ENCODE data around the gene RNH1. TPM values are rescaled to one million over a fixed set of nuclear protein-coding genes. Genes with fewer than 3 reads are reported as not detected.

RNH1 gene
- total RNA-seq, 2 donors from 2014 or later, result 42.7 to 43.2 TPM

GRCh38 chr11:484616-485015 is 22.4 kb downstream of the RNH1 start:
- H3K9ac ChIP-seq (ENCODE audit: extremely low read depth, low read length, poor library complexity, severe bottlenecking), result no peak overlapping the region
- no peak overlapping the region for H3K27ac Mint-ChIP-seq
- no peaks in the 10 kb centered on the region for H3K27me3 Mint-ChIP-seq (ENCODE audit: insufficient read depth)
- H3K36me3 Mint-ChIP-seq (ENCODE audit: low read depth), result peaks cover 29% of the 10 kb centered on the region
- no peak overlapping the region for H3K27ac ChIP-seq (ENCODE audit: low read depth, low read length)
- H3K9me3 Mint-ChIP-seq, result peaks cover 2% of the 10 kb centered on the region
- H3K4me1 Mint-ChIP-seq, result no peaks in the 10 kb centered on the region
- no peaks in the 10 kb centered on the region for H3K36me3 ChIP-seq (ENCODE audit: control insufficient read depth, insufficient read depth, low read length)
- WGBS, 2 experiments (ENCODE audit: insufficient coverage in 1 of 2, insufficient read length in 1 of 2), result 98 to 99% methylated on average over 38 of the region's 38 CpGs
- DNase-seq, result no peak
- H3K4me1 ChIP-seq (ENCODE audit: control insufficient read depth, insufficient read depth, low read length), result no peaks in the 10 kb centered on the region
- H3K4me3 Mint-ChIP-seq, result no peak overlapping the region
- no peak for TF ChIP-seq CTCF (conservative IDR thresholded peaks at IDR 0.05)
- no peaks in the 10 kb centered on the region for H3K9me3 ChIP-seq (ENCODE audit: control insufficient read depth, low read length)
- no peak overlapping the region for H3K4me3 ChIP-seq (ENCODE audit: low read length)
- H3K27me3 ChIP-seq (ENCODE audit: control insufficient read depth, insufficient read depth, low read length, poor library complexity, severe bottlenecking), result no peaks in the 10 kb centered on the region

DNA sequence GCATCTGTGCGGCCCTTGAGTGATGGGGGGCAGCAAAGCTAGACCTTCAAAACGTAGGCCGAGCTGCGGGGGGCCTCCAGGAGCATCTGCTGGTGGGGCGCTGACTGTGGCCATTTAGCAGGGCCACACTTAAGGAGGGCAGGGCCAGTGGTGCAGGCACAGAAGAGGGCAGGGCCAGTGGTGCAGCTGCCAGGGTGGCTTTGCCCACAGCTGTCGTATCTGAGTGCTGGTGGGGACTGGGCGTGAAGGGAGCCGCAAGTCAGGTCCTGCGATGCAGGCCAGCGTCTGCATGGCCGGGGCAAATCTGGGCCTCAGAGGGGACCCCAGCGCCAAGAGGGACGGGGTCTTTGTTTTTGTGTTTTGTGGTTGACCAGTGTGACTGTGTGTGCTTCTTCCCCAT is 27.7 kb downstream of the RNH1 start:
- Histone ChIP-seq H3K9me3 (ENCODE audit: control insufficient read depth, low read length) (peaks cover 5% of the 10 kb centered on the region), H3K27me3 (ENCODE audit: control insufficient read depth, insufficient read depth, low read length, poor library complexity, severe bottlenecking) (no peaks in the 10 kb centered on the region), H3K36me3 (ENCODE audit: control insufficient read depth, insufficient read depth, low read length) (peaks cover 7% of the 10 kb centered on the region), H3K4me1 (ENCODE audit: control insufficient read depth, insufficient read depth, low read length) (no peaks in the 10 kb centered on the region), H3K9ac (ENCODE audit: extremely low read depth, low read length, poor library complexity, severe bottlenecking) (no peak overlapping the region), H3K27ac (ENCODE audit: low read depth, low read length) (no peak overlapping the region), H3K4me3 (ENCODE audit: low read length) (no peak overlapping the region)
- WGBS, 2 experiments (ENCODE audit: insufficient coverage in 1 of 2, insufficient read length in 1 of 2), result 96 to 100% methylated on average over 1 to 13 of the region's 13 CpGs
- no peak for DNase-seq
- no peaks in the 10 kb centered on the region for H3K4me1 Mint-ChIP-seq
- H3K27ac Mint-ChIP-seq, result no peak overlapping the region
- H3K27me3 Mint-ChIP-seq (ENCODE audit: insufficient read depth), result no peaks in the 10 kb centered on the region
- TF ChIP-seq CTCF (conservative IDR thresholded peaks at IDR 0.05), result no peak
- H3K9me3 Mint-ChIP-seq, result peaks cover 2% of the 10 kb centered on the region
- no peak overlapping the region for H3K4me3 Mint-ChIP-seq
- H3K36me3 Mint-ChIP-seq (ENCODE audit: low read depth), result peaks cover 26% of the 10 kb centered on the region

GRCh38 chr11:477052-477715 is 29.9 kb downstream of the RNH1 start:
- no peak for DNase-seq
- no peaks in the 10 kb centered on the region for H3K9me3 Mint-ChIP-seq
- WGBS, 2 experiments (ENCODE audit: insufficient coverage in 1 of 2, insufficient read length in 1 of 2), result 85 to 88% methylated on average over 7 to 16 of the region's 16 CpGs

More at GRCh38 chr11:477052-477715, 29.9 kb downstream of the RNH1 start:
- no peak overlapping the region for H3K27ac Mint-ChIP-seq
- no peaks in the 10 kb centered on the region for H3K27me3 Mint-ChIP-seq (ENCODE audit: insufficient read depth)
- Histone ChIP-seq H3K9ac (ENCODE audit: extremely low read depth, low read length, poor library complexity, severe bottlenecking) (no peak overlapping the region), H3K27ac (ENCODE audit: low read depth, low read length) (peak overlapping the region; percentile 68), H3K27me3 (ENCODE audit: control insufficient read depth, insufficient read depth, low read length, poor library complexity, severe bottlenecking) (no peaks in the 10 kb centered on the region), H3K4me3 (ENCODE audit: low read length) (no peak overlapping the region), H3K4me1 (ENCODE audit: control insufficient read depth, insufficient read depth, low read length) (no peaks in the 10 kb centered on the region), H3K9me3 (ENCODE audit: control insufficient read depth, low read length) (peaks cover 5% of the 10 kb centered on the region), H3K36me3 (ENCODE audit: control insufficient read depth, insufficient read depth, low read length) (peaks cover 7% of the 10 kb centered on the region)
- no peak for TF ChIP-seq CTCF (conservative IDR thresholded peaks at IDR 0.05)
- no peaks in the 10 kb centered on the region for H3K4me1 Mint-ChIP-seq
- peaks cover 11% of the 10 kb centered on the region for H3K36me3 Mint-ChIP-seq (ENCODE audit: low read depth)
- H3K4me3 Mint-ChIP-seq, result no peak overlapping the region

All from endodermal cell (in vitro differentiated cells).